ENCODE data around the gene TGM4. TPM values are rescaled to one million over a fixed set of nuclear protein-coding genes. Genes with fewer than 3 reads are reported as not detected.
"Not testable (repeated sequence)": the region's sequence is repeated elsewhere in the genome, so short reads cannot be mapped to it uniquely, and the experiment has no call there.

Gene TGM4
- total RNA-seq, 2 donors from 2014 or later, result not detected

GRCh38 chr3:44932986-44933944 lies 58.9 kb downstream of the TGM4 start:
- DNase-seq (no peak), ATAC-seq (no peak)
- intact Hi-C loops (cut with DNase I), result no loop called here

- intact Hi-C loops (cut with DNase I), result no loop called here
- ATAC-seq, result peak; percentile 81 to 84
- peak; percentile 28 for DNase-seq
Observed at GRCh38 chr3:44939581-44940036, 65.2 kb downstream of the TGM4 start.

- intact Hi-C loops (cut with DNase I), result no loop called here
- ATAC-seq, result no peak
- DNase-seq, result no peak
Observed at GRCh38 chr3:44942202-44942921, 68.0 kb downstream of the TGM4 start.

GRCh38 chr3:44948239-44948638 lies 73.8 kb downstream of the TGM4 start:
- intact Hi-C loops (cut with DNase I), result no loop called here
- ATAC-seq (no peak), DNase-seq (no peak)

- DNase-seq; intact Hi-C loops (cut with DNase I); ATAC-seq: not testable (repeated sequence)
Observed at GRCh38 chr3:44949770-44950169, 75.4 kb downstream of the TGM4 start.

- DNase-seq (no peak), ATAC-seq (no peak)
- intact Hi-C loops (cut with DNase I), result no loop called here
Observed at GRCh38 chr3:44950275-44950734, 75.9 kb downstream of the TGM4 start.

- DNase-seq (no peak), ATAC-seq (no peak)
- intact Hi-C loops (cut with DNase I), result no loop called here
Observed at GRCh38 chr3:44952689-44953088, 78.3 kb downstream of the TGM4 start.

- intact Hi-C loops (cut with DNase I), result no loop called here
- no peak for DNase-seq
- no peak for ATAC-seq
Observed at GRCh38 chr3:44954304-44954703, 79.9 kb downstream of the TGM4 start.

- ATAC-seq, result no peak
- intact Hi-C loops (cut with DNase I), result no loop called here
- no peak for DNase-seq
Observed at GRCh38 chr3:44954962-44955361, 80.6 kb downstream of the TGM4 start.

- DNase-seq, result no peak
- no peak for ATAC-seq
- intact Hi-C loops (cut with DNase I), result no loop called here
Observed at GRCh38 chr3:44955917-44956316, 81.5 kb downstream of the TGM4 start.

GRCh38 chr3:44957986-44958385 lies 83.6 kb downstream of the TGM4 start:
- no peak for ATAC-seq
- DNase-seq, result no peak
- intact Hi-C loops (cut with DNase I), result no loop called here

- DNase-seq (no peak), ATAC-seq (no peak)
- intact Hi-C loops (cut with DNase I), result no loop called here
Observed at GRCh38 chr3:44958386-44958785, 84.0 kb downstream of the TGM4 start.

- no peak for ATAC-seq
Observed at GRCh38 chr3:44960387-44961026, 86.1 kb downstream of the TGM4 start.

GRCh38 chr3:44961888-44962287 lies 87.5 kb downstream of the TGM4 start:
- intact Hi-C loops (cut with DNase I), result no loop called here
- DNase-seq (no peak), ATAC-seq (no peak)

More at GRCh38 chr3:44960387-44961026, 86.1 kb downstream of the TGM4 start:
- DNase-seq, result no peak
- intact Hi-C loops (cut with DNase I), result no loop called here

GRCh38 chr3:44962621-44963393 lies 88.4 kb downstream of the TGM4 start:
- DNase-seq, result no peak
- intact Hi-C loops (cut with DNase I), result no loop called here
- no peak for ATAC-seq

GRCh38 chr3:44963571-44964325 lies 89.3 kb downstream of the TGM4 start:
- ATAC-seq, result no peak
- intact Hi-C loops (cut with DNase I), result no loop called here

More at GRCh38 chr3:44963571-44964325, 89.3 kb downstream of the TGM4 start:
- no peak for DNase-seq

Measured in left cardiac atrium (tissue), 4 donors.